Measurements from ENCODE around the gene INSIG1. TPM values are rescaled to one million over a fixed set of nuclear protein-coding genes. Genes with fewer than 3 reads are reported as not detected.

The INSIG1 gene
- total RNA-seq, 1 donor from 2014 or later: 21.8 TPM

- no peaks in the 10 kb centered on the region for H3K9me3 Mint-ChIP-seq (ENCODE audit: unreplicated experiment)
- no peak overlapping the region for H3K4me3 Mint-ChIP-seq (ENCODE audit: unreplicated experiment)
- H3K27ac Mint-ChIP-seq (ENCODE audit: unreplicated experiment): no peak overlapping the region
- peaks cover 14% of the 10 kb centered on the region for H3K27me3 Mint-ChIP-seq (ENCODE audit: unreplicated experiment)
- H3K36me3 Mint-ChIP-seq (ENCODE audit: unreplicated experiment): no peaks in the 10 kb centered on the region
- TF ChIP-seq, protein P1, sequence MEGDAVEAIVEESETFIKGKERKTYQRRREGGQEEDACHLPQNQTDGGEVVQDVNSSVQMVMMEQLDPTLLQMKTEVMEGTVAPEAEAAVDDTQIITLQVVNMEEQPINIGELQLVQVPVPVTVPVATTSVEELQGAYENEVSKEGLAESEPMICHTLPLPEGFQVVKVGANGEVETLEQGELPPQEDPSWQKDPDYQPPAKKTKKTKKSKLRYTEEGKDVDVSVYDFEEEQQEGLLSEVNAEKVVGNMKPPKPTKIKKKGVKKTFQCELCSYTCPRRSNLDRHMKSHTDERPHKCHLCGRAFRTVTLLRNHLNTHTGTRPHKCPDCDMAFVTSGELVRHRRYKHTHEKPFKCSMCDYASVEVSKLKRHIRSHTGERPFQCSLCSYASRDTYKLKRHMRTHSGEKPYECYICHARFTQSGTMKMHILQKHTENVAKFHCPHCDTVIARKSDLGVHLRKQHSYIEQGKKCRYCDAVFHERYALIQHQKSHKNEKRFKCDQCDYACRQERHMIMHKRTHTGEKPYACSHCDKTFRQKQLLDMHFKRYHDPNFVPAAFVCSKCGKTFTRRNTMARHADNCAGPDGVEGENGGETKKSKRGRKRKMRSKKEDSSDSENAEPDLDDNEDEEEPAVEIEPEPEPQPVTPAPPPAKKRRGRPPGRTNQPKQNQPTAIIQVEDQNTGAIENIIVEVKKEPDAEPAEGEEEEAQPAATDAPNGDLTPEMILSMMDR (IDR thresholded peaks at IDR 0.05): no peak
- DNase-seq (ENCODE audit: extremely low spot score, unreplicated experiment): peak; percentile 77
- no peaks in the 10 kb centered on the region for H3K4me1 Mint-ChIP-seq (ENCODE audit: unreplicated experiment)
These were observed 19.4 kb downstream of the INSIG1 start for GRCh38 chr7:155317114-155317434.

GRCh38 chr7:155318245-155318644, 20.6 kb downstream of the INSIG1 start:
- DNase-seq (ENCODE audit: extremely low spot score, unreplicated experiment): no peak
- peaks cover 20% of the 10 kb centered on the region for H3K27me3 Mint-ChIP-seq (ENCODE audit: unreplicated experiment)
- H3K4me1 Mint-ChIP-seq (ENCODE audit: unreplicated experiment): no peaks in the 10 kb centered on the region
- no peaks in the 10 kb centered on the region for H3K9me3 Mint-ChIP-seq (ENCODE audit: unreplicated experiment)
- H3K27ac Mint-ChIP-seq (ENCODE audit: unreplicated experiment): no peak overlapping the region
- no peak overlapping the region for H3K4me3 Mint-ChIP-seq (ENCODE audit: unreplicated experiment)
- TF ChIP-seq, protein P1 (IDR thresholded peaks at IDR 0.05): no peak
- no peaks in the 10 kb centered on the region for H3K36me3 Mint-ChIP-seq (ENCODE audit: unreplicated experiment)

GRCh38 chr7:155322530-155322929, 24.9 kb downstream of the INSIG1 start:
- no peaks in the 10 kb centered on the region for H3K4me1 Mint-ChIP-seq (ENCODE audit: unreplicated experiment)
- H3K27ac Mint-ChIP-seq (ENCODE audit: unreplicated experiment): no peak overlapping the region
- TF ChIP-seq, protein P1 (IDR thresholded peaks at IDR 0.05): no peak
- no peak overlapping the region for H3K4me3 Mint-ChIP-seq (ENCODE audit: unreplicated experiment)
- no peak for DNase-seq (ENCODE audit: extremely low spot score, unreplicated experiment)
- H3K36me3 Mint-ChIP-seq (ENCODE audit: unreplicated experiment): no peaks in the 10 kb centered on the region
- H3K9me3 Mint-ChIP-seq (ENCODE audit: unreplicated experiment): no peaks in the 10 kb centered on the region
- H3K27me3 Mint-ChIP-seq (ENCODE audit: unreplicated experiment): peaks cover 31% of the 10 kb centered on the region

DNA sequence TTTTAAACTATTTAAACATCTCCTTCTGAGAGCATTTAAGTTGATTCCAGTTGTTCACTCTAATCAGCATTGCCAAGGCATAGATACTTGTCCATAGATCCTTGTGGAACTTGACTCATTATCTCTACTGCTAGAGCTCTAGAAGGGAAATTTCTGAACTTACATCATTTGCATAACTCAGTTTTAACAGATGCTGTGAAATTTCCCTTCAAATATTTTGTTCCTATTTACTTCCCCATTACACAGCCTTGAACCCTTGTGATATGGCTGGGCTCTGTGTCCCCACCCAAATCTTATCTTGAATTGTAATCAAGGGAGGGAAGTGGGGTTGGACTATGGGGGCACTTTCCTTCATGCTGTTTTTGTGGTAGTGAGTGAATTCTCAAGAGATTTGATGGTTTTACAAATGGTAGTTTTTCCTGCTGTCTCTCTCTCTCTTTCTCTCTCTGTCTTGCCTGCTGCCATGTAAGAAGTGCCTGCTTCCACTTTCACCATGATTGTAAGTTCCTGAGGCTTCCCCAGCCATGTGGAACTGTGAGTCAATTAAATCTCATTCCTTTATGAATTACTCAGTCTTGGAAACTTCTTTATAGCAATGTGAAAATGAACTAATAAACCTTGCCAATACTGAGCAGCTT, 25.4 kb downstream of the INSIG1 start:
- Mint-ChIP-seq H3K27ac (ENCODE audit: unreplicated experiment) (no peak overlapping the region), H3K4me3 (ENCODE audit: unreplicated experiment) (no peak overlapping the region), H3K4me1 (ENCODE audit: unreplicated experiment) (no peaks in the 10 kb centered on the region), H3K27me3 (ENCODE audit: unreplicated experiment) (peaks cover 31% of the 10 kb centered on the region), H3K36me3 (ENCODE audit: unreplicated experiment) (no peaks in the 10 kb centered on the region), H3K9me3 (ENCODE audit: unreplicated experiment) (no peaks in the 10 kb centered on the region)
- DNase-seq (ENCODE audit: extremely low spot score, unreplicated experiment): no peak
- TF ChIP-seq, protein P1 (IDR thresholded peaks at IDR 0.05): no peak

GRCh38 chr7:155324012-155324917, 26.6 kb downstream of the INSIG1 start:
- no peaks in the 10 kb centered on the region for H3K36me3 Mint-ChIP-seq (ENCODE audit: unreplicated experiment)
- H3K4me3 Mint-ChIP-seq (ENCODE audit: unreplicated experiment): no peak overlapping the region
- no peak for DNase-seq (ENCODE audit: extremely low spot score, unreplicated experiment)
- TF ChIP-seq, protein P1 (IDR thresholded peaks at IDR 0.05): no peak
- H3K27me3 Mint-ChIP-seq (ENCODE audit: unreplicated experiment): peaks cover 31% of the 10 kb centered on the region
- H3K4me1 Mint-ChIP-seq (ENCODE audit: unreplicated experiment): no peaks in the 10 kb centered on the region
- H3K27ac Mint-ChIP-seq (ENCODE audit: unreplicated experiment): no peak overlapping the region
- no peaks in the 10 kb centered on the region for H3K9me3 Mint-ChIP-seq (ENCODE audit: unreplicated experiment)
